NK-92 treated with Interleukin-12 subunit alpha and Interleukin-12 subunit beta, amount 100 ng/mL, for 24 hours (cell line): ENCODE results near the gene WNT8B.
A peak's percentile ranks its signal among the peaks of the same experiment; 100 is the strongest.

ENCODE experiments used
- DNase-seq: peaks from one replicate; lab custom pipeline; 2025; lab: John Stamatoyannopoulos, UW

Gene WNT8B

GRCh38 chr10:100483876-100484666, 21.3 kb downstream of the WNT8B start:
- no peak for DNase-seq

DNA sequence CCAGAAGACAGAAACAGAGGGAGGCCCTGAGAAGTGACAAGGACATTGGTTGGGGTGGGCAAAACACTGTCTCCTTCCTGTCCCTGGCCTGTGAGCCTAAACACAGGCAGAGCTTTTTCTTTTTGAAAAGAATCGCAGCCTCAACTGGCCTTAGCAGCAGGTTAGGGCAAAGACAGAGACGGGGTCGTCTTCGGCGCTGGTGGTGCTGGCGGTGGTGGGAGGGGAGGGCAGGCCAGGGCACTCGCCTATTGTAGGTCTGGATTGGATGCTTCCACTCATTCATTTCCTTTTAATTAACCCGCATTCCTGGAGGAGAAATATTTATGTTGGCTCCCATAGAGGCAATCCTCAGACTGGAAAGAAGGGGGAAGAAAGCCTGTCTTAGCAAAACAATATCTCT, 22.6 kb downstream of the WNT8B start:
- no peak for DNase-seq

- DNase-seq = no peak
These were observed 23.1 kb downstream of the WNT8B start for GRCh38 chr10:100485801-100486495.

GRCh38 chr10:100487529-100487928, 24.7 kb downstream of the WNT8B start:
- DNase-seq = no peak

- no peak for DNase-seq
These were observed 26.6 kb downstream of the WNT8B start for GRCh38 chr10:100489396-100489795.

GRCh38 chr10:100490531-100490930, 27.7 kb downstream of the WNT8B start:
- DNase-seq = no peak

- no peak for DNase-seq
These were observed 33.8 kb downstream of the WNT8B start for GRCh38 chr10:100496567-100496966.

DNA sequence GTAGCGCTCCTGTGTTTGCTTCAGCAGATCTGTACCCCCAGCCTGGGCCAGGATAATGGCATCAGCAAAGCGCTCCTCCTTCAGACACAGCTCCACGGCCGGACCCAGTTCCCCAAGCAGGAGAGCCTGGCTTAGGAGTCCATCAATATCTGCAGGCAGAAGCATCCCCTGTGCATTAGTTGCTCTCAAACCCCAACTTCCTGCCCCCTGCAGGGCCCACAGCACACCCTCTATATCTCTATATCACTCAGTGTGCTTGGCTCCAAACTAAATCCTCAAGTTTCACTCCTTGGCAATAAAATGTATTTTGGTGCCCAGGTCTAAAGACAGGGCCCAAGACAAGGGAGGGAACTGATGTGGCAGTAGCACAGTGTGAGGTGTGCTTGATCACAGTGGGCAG, 35.2 kb downstream of the WNT8B start:
- DNase-seq = no peak

DNA sequence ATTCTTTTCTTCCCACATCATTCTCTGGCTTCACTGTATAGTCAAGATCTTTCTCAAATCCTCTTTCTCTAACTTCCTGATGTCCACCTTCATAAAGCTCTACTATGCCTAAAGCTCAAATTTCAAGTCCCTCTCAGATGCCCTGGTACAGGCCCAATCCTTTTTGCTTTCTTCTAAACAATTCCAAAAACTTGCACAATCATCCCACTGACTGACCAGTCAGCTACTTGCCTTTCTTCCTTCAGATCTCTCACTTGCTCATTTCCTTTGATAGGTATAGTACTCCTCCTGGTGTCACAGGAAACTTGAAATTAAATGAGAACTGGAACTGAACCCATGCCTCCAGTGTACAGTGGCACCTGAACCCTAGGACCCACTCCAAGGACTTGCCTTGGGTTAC, 38.6 kb downstream of the WNT8B start:
- no peak for DNase-seq

DNA sequence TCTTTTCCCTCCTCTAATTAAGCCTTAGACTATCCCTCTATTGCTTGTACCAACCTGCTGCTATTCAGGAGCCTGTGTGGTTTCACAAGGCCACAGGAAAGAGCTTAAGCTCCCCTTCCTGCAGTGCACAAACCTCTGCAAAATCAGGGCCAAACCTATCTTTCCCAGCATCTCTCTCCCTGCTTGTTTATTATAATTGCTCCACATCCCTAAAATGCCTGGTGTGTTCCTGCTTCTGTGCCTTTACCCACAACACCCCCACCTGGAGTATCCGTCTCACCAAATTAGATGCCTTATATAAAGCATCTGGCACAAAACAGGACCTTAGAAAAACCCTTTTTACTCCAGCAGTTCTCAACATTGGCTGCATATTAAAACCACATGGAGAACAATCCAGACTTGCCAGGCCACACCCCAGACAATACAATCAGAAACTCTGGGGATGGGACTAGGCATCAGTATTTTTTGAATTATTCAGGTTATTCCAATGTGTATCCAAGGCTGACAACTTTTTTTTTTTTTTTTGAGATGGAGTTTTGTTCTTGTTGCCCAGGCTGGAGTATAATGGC, 40.2 kb downstream of the WNT8B start:
- DNase-seq = no peak

DNA sequence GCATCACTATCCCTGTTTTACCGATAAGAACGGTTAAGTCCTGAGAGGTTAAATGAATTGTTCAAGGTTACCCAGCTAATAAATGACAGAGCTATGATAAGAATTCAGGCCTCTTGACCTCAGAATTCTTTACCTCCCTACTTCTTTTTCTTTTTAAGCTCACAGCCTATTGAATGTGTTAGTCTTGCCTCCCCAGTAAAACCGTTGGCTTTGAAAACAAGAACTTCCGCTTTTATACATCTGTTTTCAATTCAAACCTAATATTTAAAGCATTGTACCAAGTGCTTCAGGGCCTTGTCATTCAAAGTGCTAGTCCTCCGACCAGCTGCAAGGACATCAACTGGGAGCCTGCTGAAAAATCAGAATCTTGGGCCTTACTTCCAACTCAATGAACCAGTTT, 41.3 kb downstream of the WNT8B start:
- DNase-seq = no peak

DNA sequence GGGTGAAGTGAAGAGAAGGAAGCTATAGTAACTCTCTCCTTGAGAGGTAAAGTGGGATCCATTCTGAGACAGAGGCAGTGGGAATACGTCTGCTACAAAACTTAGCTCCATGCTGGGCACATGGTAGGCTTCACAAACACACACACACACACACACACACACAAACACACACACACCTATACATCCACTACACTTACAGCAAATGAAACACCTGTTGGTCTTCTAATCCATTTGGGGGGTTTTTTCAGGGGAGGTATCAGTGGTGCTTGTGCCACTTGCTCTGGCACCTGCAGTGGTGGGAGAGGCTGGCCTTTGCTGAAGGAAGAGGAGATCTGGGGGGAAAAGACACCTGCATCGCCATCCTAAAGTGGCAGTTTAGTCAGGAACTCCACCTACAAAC, 42.4 kb downstream of the WNT8B start:
- DNase-seq = no peak

- peak; percentile 50 for DNase-seq
These were observed 44.0 kb downstream of the WNT8B start for GRCh38 chr10:100506596-100507356.

GRCh38 chr10:100507357-100507732, 44.5 kb downstream of the WNT8B start:
- DNase-seq = peak; percentile 54

DNA sequence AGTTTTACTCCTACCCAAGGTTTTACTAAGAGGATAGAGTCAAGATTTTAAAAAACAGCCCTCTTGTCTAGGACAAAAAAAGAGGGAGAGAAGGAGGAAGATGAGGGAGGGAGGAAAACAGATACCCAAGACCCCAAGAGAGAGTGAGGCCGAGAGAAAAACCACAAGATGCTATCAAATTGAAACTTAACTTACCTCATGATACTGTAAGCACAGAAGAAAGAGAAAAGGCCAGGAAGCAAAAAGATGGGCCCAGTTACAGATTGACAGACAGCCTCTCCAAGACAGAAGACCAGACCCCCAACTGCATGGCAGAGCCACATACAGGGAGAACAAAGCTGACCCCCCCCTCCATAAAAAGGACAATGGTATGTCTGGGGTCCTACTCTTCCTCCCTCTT, 45.5 kb downstream of the WNT8B start:
- no peak for DNase-seq

DNA sequence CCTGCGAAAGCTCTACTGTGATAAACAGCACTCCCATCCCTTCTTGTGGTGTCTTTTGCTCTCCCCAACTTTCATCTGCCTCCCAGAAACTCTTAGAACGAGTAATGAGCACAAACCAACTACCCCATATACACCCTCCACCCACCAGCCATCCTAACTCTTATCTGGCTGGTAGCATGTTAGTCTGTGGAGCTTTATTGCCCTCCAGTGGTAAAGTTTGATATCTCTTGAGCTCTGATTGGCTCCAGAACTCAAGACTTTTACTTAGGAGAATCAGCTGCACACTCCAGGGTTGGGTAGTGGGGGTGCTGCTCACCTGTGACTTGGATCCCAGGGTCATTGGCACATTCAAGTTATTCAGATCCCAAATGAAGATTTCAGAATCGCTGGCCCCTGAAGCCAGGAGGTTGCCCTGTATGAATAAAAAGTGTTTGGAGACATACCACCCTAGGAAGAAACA, 45.9 kb downstream of the WNT8B start:
- DNase-seq = peak; percentile 35

GRCh38 chr10:100509241-100509840, 46.5 kb downstream of the WNT8B start:
- peak; percentile 70 for DNase-seq

GRCh38 chr10:100510533-100511308, 47.9 kb downstream of the WNT8B start:
- peak; percentile 76 for DNase-seq

DNA sequence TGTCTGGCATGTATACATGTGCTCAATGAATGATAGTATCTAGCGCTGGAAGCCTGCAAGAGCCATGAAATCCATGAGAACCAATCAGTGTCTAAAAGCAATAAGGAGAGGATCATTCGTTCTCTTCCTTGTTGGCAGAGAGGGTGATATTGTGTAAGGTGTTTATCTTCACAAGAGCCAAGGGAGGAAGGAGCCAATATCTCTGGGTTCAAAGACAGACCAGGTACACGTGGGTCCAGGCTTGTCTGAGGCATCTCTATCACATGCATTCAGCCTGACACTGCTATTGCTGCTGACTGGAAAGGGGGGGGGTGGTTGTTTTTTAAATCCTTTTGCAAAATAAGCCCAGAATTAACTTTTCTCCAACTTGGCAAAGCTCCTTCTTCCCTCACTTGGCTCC, 52.8 kb downstream of the WNT8B start:
- DNase-seq = no peak

DNA sequence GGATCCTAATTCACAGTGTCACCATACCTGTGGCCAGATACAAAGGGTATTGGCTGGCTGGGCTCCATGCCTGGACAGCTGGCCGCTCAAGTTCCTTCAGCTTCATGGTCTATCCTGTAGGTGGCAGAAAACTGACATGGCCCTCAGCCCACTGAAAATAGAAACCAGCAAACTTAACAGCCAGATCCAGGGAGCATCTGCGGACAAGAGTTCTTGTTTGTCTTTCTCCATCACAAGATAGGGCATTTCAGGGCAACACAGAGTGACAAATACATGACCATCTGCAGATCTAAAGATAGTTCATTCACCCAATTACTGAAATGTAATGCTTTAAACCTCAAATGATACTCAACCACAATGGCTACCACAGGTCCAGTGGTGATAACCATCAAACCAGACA, 54.0 kb downstream of the WNT8B start:
- no peak for DNase-seq

DNA sequence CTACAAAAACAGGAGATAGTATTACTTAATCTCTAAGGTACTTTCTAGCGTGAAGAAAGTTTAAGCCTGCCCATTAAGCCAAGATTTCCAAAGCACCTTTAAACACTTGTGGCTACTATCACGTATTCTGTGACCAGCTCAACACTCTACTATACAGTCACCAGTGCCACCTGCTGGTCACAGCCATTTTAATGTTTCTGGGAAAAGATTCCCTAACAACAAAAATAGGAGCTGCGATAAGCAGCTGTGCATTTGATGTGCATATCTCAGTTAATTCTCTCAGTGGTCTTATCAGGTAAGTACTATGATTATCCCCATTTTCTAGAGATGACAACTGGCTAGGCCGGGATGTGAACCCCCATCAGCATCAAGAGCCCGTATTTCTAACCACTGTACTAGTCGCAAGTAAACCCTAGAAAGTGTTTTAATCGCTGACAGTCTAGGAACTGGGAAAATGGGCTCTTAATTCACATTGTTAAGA, 56.0 kb downstream of the WNT8B start:
- no peak for DNase-seq
